A549 (cell line): ENCODE results near the gene PPARA. TPM values are rescaled to one million over a fixed set of nuclear protein-coding genes. Genes with fewer than 3 reads are reported as not detected.
A peak's percentile ranks its signal among the peaks of the same experiment; 100 is the strongest.

Experiments used
- ATAC-seq, 2 experiments: fragments of 200-7000 bp in 1 of 2; fragments of >200 bp in 1 of 2; cut with Nextera tagmentation in 1 of 2; cut with Tn5 transposase in 1 of 2; 3 replicates each; pipeline versions ENCODE4 v1.8.0 to v1.9.1; 2018 to 2020; ENCODE audit warnings: mild to moderate bottlenecking in 1 of 2, moderate library complexity in 1 of 2
- CTCF ChIA-PET: fragments of 300-600 bp; sonication (Branson Sonifier 250); formaldehyde crosslinking; extraction: SDS; loops from one replicate; lab custom pipeline; 2021; ENCODE audit warnings: antibody characterized with exemption, inconsistent platforms; lab: Yijun Ruan, JAX
- POLR2A ChIA-PET: fragments of 350-600 bp; formaldehyde crosslinking; extraction: SDS; loops from one replicate; lab custom pipeline; 2021; ENCODE audit warnings: antibody characterized with exemption, inconsistent platforms; lab: Yijun Ruan, JAX
- DNase-seq, 2 experiments: peaks; one replicate each; pipeline versions ENCODE4 v3.0.0 to v3.0.0-alpha.2; 2011 to 2016; ENCODE audit warnings: low read depth in 1 of 2, low spot score in 1 of 2
- FAIRE-seq: peaks from 2 replicates; lab custom pipeline; 2011; peaks lifted over from hg19 to GRCh38; lab: Jason Lieb, UNC
- H3K27ac ChIP-seq, 2 experiments: fragments of >200 bp; sonication (Bioruptor Twin); formaldehyde crosslinking; 3 replicates each; pipeline ENCODE4 v1.5.1; 2016 to 2017
- H3K4me1 ChIP-seq: fragments of >200 bp; sonication (Bioruptor Twin); formaldehyde crosslinking; 3 replicates; pipeline ENCODE4 v1.6.1; 2016
- H3K4me2 ChIP-seq: fragments of >200 bp; sonication (Bioruptor Twin); formaldehyde crosslinking; 3 replicates; pipeline ENCODE4 v1.6.1; 2016
- H3K4me3 ChIP-seq: fragments of >200 bp; sonication (Bioruptor Twin); formaldehyde crosslinking; 3 replicates; pipeline ENCODE4 v1.5.1; 2016
- H3K9me3 ChIP-seq: fragments of >200 bp; sonication (Bioruptor Twin); formaldehyde crosslinking; 3 replicates; pipeline ENCODE4 v1.6.1; 2016
- CHD2 ChIP-seq: fragments of 150-350 bp; IDR thresholded peaks from 2 replicates; pipeline ENCODE4 v1.6.1; 2014; ENCODE audit warnings: low read length; ENCODE audit not compliant: partially characterized antibody
- CTCF ChIP-seq: fragments of >200 bp; sonication (Bioruptor Twin); formaldehyde crosslinking; IDR thresholded peaks from 3 replicates; pipeline ENCODE4 v1.5.1; 2016
- E2F6 ChIP-seq: IDR thresholded peaks from 2 replicates; pipeline ENCODE4 v1.6.1; 2012; ENCODE audit warnings: low read depth, borderline replicate concordance
- ELK1 ChIP-seq: fragments of 150-350 bp; IDR thresholded peaks from 2 replicates; pipeline ENCODE4 v1.6.1; 2014; ENCODE audit warnings: low read depth, mild to moderate bottlenecking, low read length
- EP300 ChIP-seq, 2 experiments: fragments of >200 bp; sonication (Bioruptor Twin); formaldehyde crosslinking; IDR thresholded peaks; 2 replicates in 1 of 2; 3 replicates in 1 of 2; pipeline ENCODE4 v1.6.1; 2016 to 2017
- HDAC2 ChIP-seq: fragments of 200-600 bp; sonication (generic); IDR thresholded peaks from 2 replicates; pipeline ENCODE4 v1.6.1; 2016
- HES2 ChIP-seq: fragments of >200 bp; sonication (Bioruptor Twin); formaldehyde crosslinking; IDR thresholded peaks from 2 replicates; pipeline ENCODE4 v1.6.1; 2016
- HMGXB4 ChIP-seq: fragments of 250-450 bp; sonication (Bioruptor Pico); IDR thresholded peaks from 2 replicates; pipeline ENCODE4 v1.5.0; 2021; ENCODE audit warnings: mild to moderate bottlenecking, moderate library complexity, borderline replicate concordance
- HOXB5 ChIP-seq: fragments of 250-450 bp; sonication (Bioruptor Pico); IDR thresholded peaks from 2 replicates; pipeline ENCODE4 v1.5.0; 2020; ENCODE audit warnings: mild to moderate bottlenecking, moderate library complexity
- KDM5A ChIP-seq: fragments of 200-600 bp; sonication (generic); IDR thresholded peaks from 2 replicates; pipeline ENCODE4 v1.6.1; 2016; ENCODE audit warnings: antibody characterized with exemption, mild to moderate bottlenecking
- MAFK ChIP-seq: fragments of 450-650 bp; IDR thresholded peaks from 2 replicates; pipeline ENCODE4 v1.6.1; 2014; ENCODE audit not compliant: partially characterized antibody
- MAX ChIP-seq: IDR thresholded peaks from 2 replicates; pipeline ENCODE4 v1.6.1; 2012
- MYC ChIP-seq: IDR thresholded peaks from 2 replicates; pipeline ENCODE4 v1.6.1; 2012; ENCODE audit warnings: mild to moderate bottlenecking, inconsistent platforms, low read length, improper control_type of control experiment, borderline replicate concordance
- NR3C1 ChIP-seq: fragments of >200 bp; sonication (Bioruptor Twin); formaldehyde crosslinking; IDR thresholded peaks from 3 replicates; pipeline ENCODE4 v1.6.1; 2017
- RAD21 ChIP-seq, 2 experiments: fragments of >200 bp in 1 of 2; sonication (Bioruptor Twin) in 1 of 2; formaldehyde crosslinking in 1 of 2; IDR thresholded peaks in 1 of 2; conservative IDR thresholded peaks in 1 of 2; 2 replicates in 1 of 2; 3 replicates in 1 of 2; pipeline ENCODE4 v1.6.1; 2012 to 2018; ENCODE audit warnings: inconsistent platforms in 1 of 2
- SMC3 ChIP-seq: fragments of >200 bp; sonication (Bioruptor Twin); formaldehyde crosslinking; IDR thresholded peaks from 3 replicates; pipeline ENCODE4 v1.6.1; 2018; ENCODE audit warnings: inconsistent platforms
- TFCP2L1 ChIP-seq: fragments of 250-450 bp; sonication (Bioruptor Pico); IDR thresholded peaks from 2 replicates; pipeline ENCODE4 v1.5.0; 2021; ENCODE audit warnings: mild to moderate bottlenecking
- USF2 ChIP-seq: fragments of 450-650 bp; IDR thresholded peaks from 2 replicates; pipeline ENCODE4 v1.6.1; 2014; ENCODE audit warnings: antibody characterized with exemption
- ZC3H11A ChIP-seq: fragments of 450-650 bp; IDR thresholded peaks from 2 replicates; pipeline ENCODE4 v1.6.1; 2014; ENCODE audit warnings: antibody characterized with exemption, mild to moderate bottlenecking
- ZNF302 ChIP-seq: fragments of 250-450 bp; sonication (Bioruptor Pico); IDR thresholded peaks from 2 replicates; pipeline ENCODE4 v1.9.0; 2021; ENCODE audit warnings: inconsistent platforms, mild to moderate bottlenecking, moderate library complexity
- WGBS: methylation state at CpG from one replicate; pipeline ENCODE4 v1.1.6; 2017; ENCODE audit errors: missing lambda C conversion rate; 5-methylcytosine and 5-hydroxymethylcytosine counted together
- polyA plus RNA-seq, 4 experiments: library from polyadenylated mRNA; depleted of rRNA in 3 of 4; stranded (reverse); fragments of >200 nt; fragmentation: RNase III in 1 of 4; extraction: RNeasy Plus Mini Kit Qiagen cat#74134 plus additional on column Dnase treatment in 1 of 4; gene quantifications; 2 replicates in 3 of 4; 3 replicates in 1 of 4; pipeline ENCODE4 v1.2.3, GENCODE V29; 2011 to 2017

PPARA gene
- polyA plus RNA-seq, 2 of the 4 experiments (the other 2 are of a cell fraction) = 2.6 to 2.8 TPM

GRCh38 chr22:46121079-46121478, 29.2 kb upstream of the PPARA start:
- Histone ChIP-seq H3K9me3 (no peaks in the 10 kb centered on the region), H3K4me1 (peaks cover 11% of the 10 kb centered on the region), H3K4me2 (no peak overlapping the region), H3K4me3 (no peak overlapping the region), H3K27ac (no peak overlapping the region)
- ATAC-seq (no peak), DNase-seq (no peak), FAIRE-seq (no peak)
- no CpG with 5 or more reads among the region's 6 CpGs for WGBS
- ChIA-PET CTCF (interaction anchor here (0.7 to 10.7 kb wide), 9 partner anchors 8 to 193 kb away, joined by 4 to 272 read pairs (median 10); partner anchors contain the start of gene TTC38), POLR2A (no interaction called here)
- TF ChIP-seq TFCP2L1 (CRISPR knock-in tag) (no peak), HES2 (no peak), HDAC2 (no peak), KDM5A (no peak), ELK1 (no peak), CHD2 (no peak), HOXB5 (CRISPR knock-in tag) (no peak), CTCF (no peak), HMGXB4 (CRISPR knock-in tag) (no peak)

- no peak overlapping the region for H3K4me3 ChIP-seq
- TF ChIP-seq NR3C1 (no peak), MAX (no peak), ZNF302 (CRISPR knock-in tag) (no peak)
- FAIRE-seq (no peak), ATAC-seq (peak in 1 of 2 experiments; percentile 5; a peak in 2 of 6 replicates), DNase-seq (peak in 1 of 2 experiments; percentile 4)
- H3K4me2 ChIP-seq = no peak overlapping the region
- WGBS = 70% methylated on average over 2 of the region's 11 CpGs
- ChIA-PET POLR2A (interaction anchor here (0.6 kb wide), 1 partner anchor 144 kb away, joined by 4 read pairs; the partner anchor contains the start of gene WNT7B), CTCF (interaction anchor here (0.6 to 10.7 kb wide), 35 partner anchors 10 to 423 kb away, joined by 3 to 272 read pairs (median 5); partner anchors contain the start of genes CDPF1, GTSE1, TRMU and TTC38)
- no peaks in the 10 kb centered on the region for H3K9me3 ChIP-seq
- H3K4me1 ChIP-seq = peaks cover 7% of the 10 kb centered on the region; the same call in 2 of the 3 replicates
- H3K27ac ChIP-seq = no peak overlapping the region; a peak in 1 of 6 replicates
Observed at GRCh38 chr22:46121523-46122287, 28.6 kb upstream of the PPARA start.

GRCh38 chr22:46122511-46122971, 27.8 kb upstream of the PPARA start:
- H3K4me3 ChIP-seq = no peak overlapping the region
- ATAC-seq = peak; percentile 47 to 74
- no peak for TF ChIP-seq MAFK
- peak; percentile 91; the same call in 1 of the 2 replicates for TF ChIP-seq MYC
- TF ChIP-seq ZC3H11A = no peak
- peak; percentile 60; the same call in 1 of the 2 replicates for TF ChIP-seq USF2
- TF ChIP-seq NR3C1 = no peak
- no peak for TF ChIP-seq EP300 (IDR thresholded peaks at IDR 0.05)
- TF ChIP-seq RAD21 (conservative IDR thresholded peaks at IDR 0.05 in 1 of 2, IDR thresholded peaks at IDR 0.05 in 1 of 2) = peak; percentile 77 to 84
- TF ChIP-seq CTCF = peak; percentile 76
- peak; percentile 96 for TF ChIP-seq MAX
- TF ChIP-seq E2F6 = peak; percentile 47; the same call in 1 of the 2 replicates
- peak; percentile 91 for TF ChIP-seq SMC3
- TF ChIP-seq, all 56 proteins: peak for 7
- FAIRE-seq (no peak), DNase-seq (peak in 1 of 2 experiments; percentile 76)
- Histone ChIP-seq H3K4me1 (0 out of 3 replicates have a peak, but pooled peaks cover 4% of the 10 kb centered on the region), H3K4me2 (peak overlapping the region; percentile 76), H3K27ac (peak overlapping the region; percentile 59 to 85; a peak in 5 of 6 replicates), H3K9me3 (no peaks in the 10 kb centered on the region)
- CTCF ChIA-PET = interaction anchor here (0.6 to 10.7 kb wide), 34 partner anchors 11 to 422 kb away, joined by 3 to 272 read pairs (median 5); partner anchors contain the start of genes CDPF1, GTSE1, TRMU and TTC38
- POLR2A ChIA-PET = interaction anchor here (0.6 kb wide), 1 partner anchor 145 kb away, joined by 4 read pairs; the partner anchor contains the start of gene WNT7B
- no CpG with 5 or more reads among the region's 24 CpGs for WGBS
